GM12875 (cell line): ENCODE results near the gene RHNO1.
A peak's percentile ranks its signal among the peaks of the same experiment; 100 is the strongest.

ENCODE experiments used
- H3K4me3 ChIP-seq: one replicate; pipeline ENCODE4 v1.5.1; 2011; ENCODE audit warnings: low read depth, low read length, control low read depth
- TF ChIP-seq, protein P1 (sequence below): IDR thresholded peaks from 2 replicates; pipeline ENCODE4 v1.5.1; 2011; ENCODE audit warnings: low read depth, mild to moderate bottlenecking, control low read depth, inconsistent platforms, low read length, moderate library complexity, borderline replicate concordance; ENCODE audit not compliant: insufficient read depth

RHNO1 gene

GRCh38 chr12:2853626-2854025 is 23.4 kb upstream of the RHNO1 start:
- no peak overlapping the region for H3K4me3 ChIP-seq
- TF ChIP-seq, protein P1, sequence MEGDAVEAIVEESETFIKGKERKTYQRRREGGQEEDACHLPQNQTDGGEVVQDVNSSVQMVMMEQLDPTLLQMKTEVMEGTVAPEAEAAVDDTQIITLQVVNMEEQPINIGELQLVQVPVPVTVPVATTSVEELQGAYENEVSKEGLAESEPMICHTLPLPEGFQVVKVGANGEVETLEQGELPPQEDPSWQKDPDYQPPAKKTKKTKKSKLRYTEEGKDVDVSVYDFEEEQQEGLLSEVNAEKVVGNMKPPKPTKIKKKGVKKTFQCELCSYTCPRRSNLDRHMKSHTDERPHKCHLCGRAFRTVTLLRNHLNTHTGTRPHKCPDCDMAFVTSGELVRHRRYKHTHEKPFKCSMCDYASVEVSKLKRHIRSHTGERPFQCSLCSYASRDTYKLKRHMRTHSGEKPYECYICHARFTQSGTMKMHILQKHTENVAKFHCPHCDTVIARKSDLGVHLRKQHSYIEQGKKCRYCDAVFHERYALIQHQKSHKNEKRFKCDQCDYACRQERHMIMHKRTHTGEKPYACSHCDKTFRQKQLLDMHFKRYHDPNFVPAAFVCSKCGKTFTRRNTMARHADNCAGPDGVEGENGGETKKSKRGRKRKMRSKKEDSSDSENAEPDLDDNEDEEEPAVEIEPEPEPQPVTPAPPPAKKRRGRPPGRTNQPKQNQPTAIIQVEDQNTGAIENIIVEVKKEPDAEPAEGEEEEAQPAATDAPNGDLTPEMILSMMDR: peak; percentile 84

DNA sequence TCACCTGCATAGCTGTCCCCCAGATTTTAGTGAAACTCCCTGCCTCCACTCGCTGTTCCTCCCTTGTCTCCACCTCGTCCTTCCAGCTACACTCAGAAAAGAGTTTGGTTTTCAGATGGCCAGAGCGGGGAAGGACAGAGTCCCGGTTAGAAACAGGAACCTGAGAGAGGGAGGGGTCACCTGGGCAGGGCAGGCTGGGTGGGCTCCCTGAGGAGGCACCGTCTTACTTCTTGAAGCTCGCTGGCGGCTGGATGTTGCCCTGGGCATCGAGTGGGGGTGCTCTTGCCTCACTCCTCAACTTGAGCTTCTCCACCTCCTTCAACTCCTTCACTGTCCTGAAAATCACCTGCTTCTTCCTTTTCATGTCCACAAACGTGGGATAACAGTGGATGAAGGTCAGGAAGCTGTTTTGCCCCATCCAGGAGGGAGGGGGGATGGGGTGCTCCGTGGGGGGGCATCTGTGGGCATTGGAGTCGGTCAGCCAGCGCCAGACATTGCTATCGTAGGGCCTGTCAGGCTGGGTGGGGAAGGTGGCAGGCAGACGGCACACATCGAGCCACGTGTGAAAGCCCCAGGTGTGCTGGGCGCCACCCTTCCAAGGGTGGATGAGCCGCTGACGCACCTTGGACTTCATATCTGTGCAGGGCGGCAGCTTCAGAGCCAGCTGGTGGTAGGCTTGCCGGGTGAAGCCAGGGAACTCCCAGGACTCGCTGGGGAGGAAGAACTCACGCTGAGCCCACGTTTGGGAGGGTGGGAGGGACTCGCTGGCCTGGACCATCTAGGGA is 22.2 kb upstream of the RHNO1 start:
- no peak overlapping the region for H3K4me3 ChIP-seq
- TF ChIP-seq, protein P1: no peak

- no peak overlapping the region for H3K4me3 ChIP-seq
These were observed 21.5 kb upstream of the RHNO1 start for GRCh38 chr12:2855546-2855945.

DNA sequence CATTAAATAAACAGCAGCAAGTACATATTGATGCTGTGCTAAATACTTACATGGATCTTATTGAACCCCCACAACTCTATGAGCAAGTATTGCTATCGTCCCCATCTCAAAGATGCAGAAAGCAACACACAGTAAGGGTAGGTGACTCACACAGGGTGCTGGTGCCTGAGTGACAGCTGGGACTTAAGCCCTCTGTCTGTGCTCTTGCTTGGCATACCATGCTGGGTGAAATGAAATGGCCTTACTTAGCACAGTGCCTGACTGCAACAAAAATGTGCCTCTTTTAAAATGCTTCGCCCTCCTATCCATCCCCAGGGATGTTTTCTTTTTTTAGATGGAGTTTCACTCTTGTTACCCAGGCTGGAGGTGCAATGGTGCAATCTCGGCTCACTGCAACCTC is 21.0 kb upstream of the RHNO1 start:
- TF ChIP-seq, protein P1: no peak
- H3K4me3 ChIP-seq: no peak overlapping the region

More at GRCh38 chr12:2855546-2855945, 21.5 kb upstream of the RHNO1 start:
- TF ChIP-seq, protein P1: no peak

- no peak within 1 kb of the TSS for H3K4me3 ChIP-seq
- TF ChIP-seq, protein P1: no peak
These were observed 20.0 kb upstream of the RHNO1 start, which contains the start of gene TEX52 for GRCh38 chr12:2857021-2857431. TSS of gene TEX52 (minus strand) at chr12:2857039. CDS start at chr12:2857026, 13 bp downstream.

- no peak overlapping the region for H3K4me3 ChIP-seq
- TF ChIP-seq, protein P1: no peak
These were observed 19.4 kb upstream of the RHNO1 start for GRCh38 chr12:2857576-2857975.

- TF ChIP-seq, protein P1: no peak
- no peak overlapping the region for H3K4me3 ChIP-seq
These were observed 18.7 kb upstream of the RHNO1 start for GRCh38 chr12:2858334-2858733.
